Activated CD4-positive, alpha-beta T cell treated with anti-CD3 and anti-CD28 coated beads, Interleukin-10, Interleukin-2, amounts not matched to agents 100 ng/mL and 50 ng/mL, durations not matched to agents 16 hours and 8 hours (primary cell): ENCODE results near the gene CCDC78.

Experiments used
- DNase-seq: peaks from one replicate; pipeline ENCODE4 v3.0.0-alpha.2; 2020

The CCDC78 gene

DNA sequence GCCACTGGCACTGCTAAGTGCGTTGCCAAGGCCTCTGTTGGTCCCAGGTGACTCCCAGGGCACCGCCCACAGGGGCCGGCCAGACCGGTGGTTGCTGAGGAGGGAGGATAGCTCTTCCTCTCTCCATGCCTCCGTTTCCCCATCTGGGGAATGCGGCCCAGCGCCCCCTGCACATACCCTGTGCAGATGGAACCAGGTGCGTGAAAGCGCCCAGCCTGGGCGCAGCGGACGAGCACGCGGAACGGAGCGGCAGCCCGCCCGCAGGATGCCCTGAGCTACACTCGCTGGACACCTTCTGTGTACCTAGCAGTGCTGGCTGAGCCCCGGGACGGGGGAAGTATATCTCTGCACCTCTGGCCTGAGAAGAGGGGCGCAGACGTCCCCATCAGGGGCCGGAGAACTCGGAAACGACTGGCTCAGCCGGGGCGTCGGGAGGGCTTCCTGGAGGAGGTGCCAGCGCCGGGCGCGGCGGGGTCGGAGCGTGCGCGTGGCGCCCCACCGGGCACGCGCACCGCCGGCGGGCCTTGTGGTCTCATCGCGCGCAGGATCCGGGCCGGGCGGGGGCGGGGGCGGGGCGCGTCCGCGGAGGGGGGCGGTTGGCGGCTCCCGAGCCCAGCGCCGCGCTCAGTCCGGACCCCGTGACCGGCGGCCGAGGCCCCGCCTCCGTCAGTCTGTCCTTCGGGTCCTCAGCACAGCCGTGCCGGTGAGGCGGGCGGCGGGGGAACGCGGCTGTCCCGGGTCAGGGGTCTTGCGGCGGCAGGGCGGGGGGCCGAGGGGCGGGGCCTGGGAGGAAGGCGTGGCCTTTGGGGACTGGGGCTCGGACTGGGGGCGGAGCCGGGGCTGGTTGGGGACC, at the start of gene CCDC78, which contains the start of gene HAGHL:
Gene CCDC78 (minus strand): TSS at position 6 of the 853 bp plus-strand sequence. CDS start 76 bp downstream, outside the sequence.
Gene HAGHL (plus strand): TSS at position 669 of the 853 bp plus-strand sequence. CDS start 404 bp downstream, outside the sequence.
- peak; percentile 72 for DNase-seq

- no peak for DNase-seq
These were observed 49.1 kb upstream of the CCDC78 start for GRCh38 chr16:775236-775796.

DNA sequence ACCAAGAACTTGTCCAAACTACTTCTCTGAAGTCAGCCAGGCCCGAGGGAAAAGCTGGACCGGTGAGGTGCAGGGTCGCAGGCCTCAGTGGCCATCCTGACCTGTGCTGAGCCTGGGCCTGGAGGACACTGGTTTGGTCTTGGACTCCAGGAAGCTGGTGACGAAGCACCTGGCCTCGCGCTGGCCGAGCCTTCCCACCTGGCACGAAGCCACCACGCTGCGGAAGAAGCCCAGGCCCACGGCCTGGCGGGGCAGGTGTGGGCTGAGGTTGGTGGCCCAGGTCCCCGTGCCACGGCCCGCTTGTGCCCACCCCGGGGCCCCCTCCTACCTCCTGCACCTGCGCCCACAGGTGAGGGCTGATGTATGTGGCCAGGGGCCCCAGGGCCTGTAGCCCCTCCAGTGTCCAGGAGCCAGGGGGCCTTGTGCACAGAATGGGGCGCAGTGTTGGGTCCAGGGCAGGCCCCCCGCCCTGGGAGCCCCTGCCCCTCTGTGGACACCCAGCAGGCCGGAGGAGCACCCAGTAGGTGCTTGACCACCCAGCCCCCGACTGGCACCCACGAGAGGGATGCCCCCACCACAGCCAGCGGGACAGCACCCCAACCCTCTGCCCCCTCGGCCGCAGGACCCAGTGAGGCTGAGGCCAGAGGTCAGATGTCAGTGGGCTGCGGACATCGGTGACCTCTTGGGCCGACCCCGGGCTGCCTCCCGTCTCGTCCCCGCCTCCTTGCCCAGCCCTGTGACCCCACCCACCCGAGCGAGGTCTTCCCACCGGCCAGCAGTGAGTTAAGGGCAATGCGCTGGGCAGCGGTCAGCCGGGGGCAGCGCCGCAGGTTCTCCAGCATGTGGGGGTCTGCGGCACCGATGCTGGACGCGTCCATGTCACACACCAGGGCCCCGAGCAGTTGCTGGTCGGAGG, 48.1 kb upstream of the CCDC78 start:
- no peak for DNase-seq

DNA sequence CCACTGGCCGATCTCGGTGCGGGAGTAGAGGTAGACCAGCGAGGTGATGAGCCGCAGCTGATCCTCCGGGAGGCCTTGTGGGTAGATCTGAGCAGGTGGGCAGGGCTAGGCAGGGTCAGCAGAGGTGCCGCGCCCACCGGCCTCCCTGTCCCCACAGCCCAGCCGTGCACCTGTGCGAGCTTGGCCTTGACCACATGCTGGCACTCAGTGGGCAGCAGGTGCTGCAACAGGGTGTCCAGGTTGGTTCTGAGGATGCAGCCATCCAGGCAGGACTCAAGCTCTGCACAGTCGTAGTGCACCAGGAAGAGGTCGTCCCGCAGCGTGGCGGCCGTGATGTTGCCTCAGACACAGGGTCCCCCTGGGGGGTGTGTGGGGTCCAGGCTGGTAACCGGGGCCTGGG, 46.7 kb upstream of the CCDC78 start:
- no peak for DNase-seq

DNA sequence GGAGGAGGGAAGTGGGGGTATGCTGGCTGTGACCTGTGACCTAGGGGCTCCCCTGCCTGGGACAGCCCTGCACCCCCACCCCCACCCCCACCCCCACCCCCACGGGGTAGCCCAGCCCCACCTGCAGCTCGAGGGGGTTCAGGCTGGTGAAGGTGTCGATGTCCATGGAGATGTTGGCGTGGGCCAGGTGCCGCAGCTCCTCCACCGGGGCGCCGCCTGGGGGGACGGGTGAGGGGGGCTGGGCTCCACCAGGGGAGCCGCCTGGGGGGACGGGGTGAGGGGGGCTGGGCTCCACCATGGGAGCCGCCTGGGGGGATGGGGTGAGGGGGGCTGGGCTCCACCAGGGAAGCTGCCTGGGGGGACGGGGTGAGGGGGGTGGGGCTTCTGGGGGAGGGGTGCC, 44.2 kb upstream of the CCDC78 start:
- no peak for DNase-seq

- no peak for DNase-seq
These were observed 43.7 kb upstream of the CCDC78 start for GRCh38 chr16:769934-770333.

DNA sequence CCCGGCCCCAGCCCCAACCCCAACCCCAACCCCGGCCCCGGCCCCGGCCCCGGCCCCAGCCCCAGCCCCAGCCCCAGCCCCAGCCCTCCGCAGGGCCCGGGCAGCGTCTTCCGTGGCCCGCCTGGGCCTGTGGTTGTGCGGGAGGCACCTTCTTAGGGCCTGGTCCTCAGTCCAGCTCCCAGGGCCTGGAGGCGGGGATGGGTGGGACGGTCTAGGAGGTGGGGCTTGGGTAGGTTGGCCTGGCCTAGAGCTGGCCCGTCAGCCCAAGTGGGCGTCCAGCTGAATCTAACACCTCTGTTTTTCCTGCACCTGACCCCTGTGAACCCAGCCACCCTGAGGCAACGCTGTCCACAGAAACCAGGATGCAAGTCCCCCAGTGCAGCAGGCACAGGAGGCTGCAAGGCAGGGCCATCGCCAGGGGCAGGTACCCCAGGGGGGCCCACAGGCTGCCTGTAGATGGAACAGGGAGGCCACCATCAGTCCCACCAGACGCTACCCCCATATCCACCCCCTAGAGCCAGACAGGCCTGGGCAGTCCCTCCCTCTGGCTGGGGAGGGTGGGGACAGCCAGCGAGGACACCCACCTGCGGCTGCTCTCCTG, 43.0 kb upstream of the CCDC78 start:
- DNase-seq = no peak

- DNase-seq = no peak
These were observed 42.2 kb upstream of the CCDC78 start for GRCh38 chr16:768428-768827.

DNA sequence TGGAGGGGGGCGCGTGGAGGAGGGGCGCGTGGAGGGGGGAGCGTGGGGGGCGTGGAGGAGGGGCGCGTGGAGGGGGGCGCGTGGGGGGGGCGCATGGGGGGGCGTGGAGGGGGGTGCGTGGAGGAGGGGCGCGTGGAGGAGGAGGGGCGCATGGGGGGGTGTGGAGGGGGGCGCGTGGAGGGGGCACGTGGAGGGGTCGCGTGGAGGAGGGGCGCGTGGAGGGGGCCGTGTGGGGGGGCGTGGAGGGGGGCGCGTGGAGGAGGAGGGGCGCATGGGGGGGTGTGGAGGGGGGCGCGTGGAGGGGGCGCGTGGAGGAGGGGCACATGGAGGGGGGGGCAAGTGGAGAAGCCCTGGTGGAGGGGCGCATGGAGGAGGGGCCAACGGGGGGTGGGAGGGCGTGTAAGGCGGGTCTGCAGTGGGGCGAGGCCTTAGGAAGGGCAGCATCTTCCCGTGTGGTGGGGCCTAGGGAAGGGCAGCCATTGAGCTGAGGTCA, 41.5 kb upstream of the CCDC78 start:
- no peak for DNase-seq

DNA sequence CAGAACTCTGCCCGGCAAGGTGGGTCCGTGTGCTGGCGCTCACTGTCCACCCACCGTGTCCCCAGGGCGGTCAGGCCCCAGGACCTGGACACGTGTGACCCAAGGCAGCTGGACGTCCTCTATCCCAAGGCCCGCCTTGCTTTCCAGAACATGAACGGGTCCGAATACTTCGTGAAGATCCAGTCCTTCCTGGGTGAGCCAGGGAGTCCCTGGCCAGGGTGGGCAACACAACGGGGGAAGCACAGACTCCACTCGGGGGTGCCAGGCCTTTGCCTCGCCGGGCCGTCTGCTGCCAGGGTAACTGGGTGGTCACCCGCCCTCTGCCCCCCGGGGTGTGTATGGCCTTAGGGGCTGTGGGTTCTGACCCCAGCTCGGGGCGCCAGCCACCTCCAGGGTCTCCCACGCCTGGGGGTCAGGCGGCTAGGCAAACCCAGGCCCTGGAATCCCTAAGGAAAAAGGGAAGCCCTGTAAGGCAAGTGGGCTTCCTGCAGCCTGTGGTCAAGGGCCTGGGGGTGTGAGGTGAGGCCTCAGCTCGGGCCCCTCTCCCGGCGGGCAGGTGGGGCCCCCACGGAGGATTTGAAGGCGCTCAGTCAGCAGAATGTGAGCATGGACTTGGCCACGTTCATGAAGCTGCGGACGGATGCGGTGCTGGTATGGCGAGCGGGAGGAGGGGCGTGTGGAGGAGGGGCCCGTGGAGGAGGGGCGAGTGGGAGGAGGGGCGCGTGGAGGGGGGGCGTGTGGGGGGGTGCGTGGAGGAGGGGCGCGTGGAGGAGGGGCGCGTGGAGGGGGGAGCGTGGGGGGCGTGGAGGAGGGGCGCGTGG, 40.8 kb upstream of the CCDC78 start:
- no peak for DNase-seq

- no peak for DNase-seq
These were observed 40.0 kb upstream of the CCDC78 start for GRCh38 chr16:766008-766819.

GRCh38 chr16:765488-765865, 39.2 kb upstream of the CCDC78 start:
- no peak for DNase-seq

DNA sequence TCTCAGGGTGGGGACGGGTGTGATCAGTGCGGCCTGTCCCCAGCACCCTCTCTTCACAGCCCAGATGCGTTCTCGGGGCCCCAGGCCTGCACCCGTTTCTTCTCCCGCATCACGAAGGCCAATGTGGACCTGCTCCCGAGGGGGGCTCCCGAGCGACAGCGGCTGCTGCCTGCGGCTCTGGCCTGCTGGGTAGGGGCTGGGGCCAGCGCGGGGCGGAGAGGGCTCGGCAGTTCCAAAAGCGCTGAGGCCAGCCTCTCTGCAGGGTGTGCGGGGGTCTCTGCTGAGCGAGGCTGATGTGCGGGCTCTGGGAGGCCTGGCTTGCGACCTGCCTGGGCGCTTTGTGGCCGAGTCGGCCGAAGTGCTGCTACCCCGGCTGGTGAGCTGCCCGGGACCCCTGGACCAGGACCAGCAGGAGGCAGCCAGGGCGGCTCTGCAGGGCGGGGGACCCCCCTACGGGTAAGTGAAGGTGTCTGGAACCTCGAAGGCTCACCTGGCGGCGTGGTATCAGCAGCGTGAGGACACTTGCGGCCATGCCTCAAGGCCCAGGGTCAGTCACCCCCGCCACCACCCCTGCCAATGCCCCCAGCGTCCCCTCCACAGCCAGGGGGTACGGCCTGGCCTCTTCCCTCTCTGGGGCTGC, 38.7 kb upstream of the CCDC78 start:
- no peak for DNase-seq

DNA sequence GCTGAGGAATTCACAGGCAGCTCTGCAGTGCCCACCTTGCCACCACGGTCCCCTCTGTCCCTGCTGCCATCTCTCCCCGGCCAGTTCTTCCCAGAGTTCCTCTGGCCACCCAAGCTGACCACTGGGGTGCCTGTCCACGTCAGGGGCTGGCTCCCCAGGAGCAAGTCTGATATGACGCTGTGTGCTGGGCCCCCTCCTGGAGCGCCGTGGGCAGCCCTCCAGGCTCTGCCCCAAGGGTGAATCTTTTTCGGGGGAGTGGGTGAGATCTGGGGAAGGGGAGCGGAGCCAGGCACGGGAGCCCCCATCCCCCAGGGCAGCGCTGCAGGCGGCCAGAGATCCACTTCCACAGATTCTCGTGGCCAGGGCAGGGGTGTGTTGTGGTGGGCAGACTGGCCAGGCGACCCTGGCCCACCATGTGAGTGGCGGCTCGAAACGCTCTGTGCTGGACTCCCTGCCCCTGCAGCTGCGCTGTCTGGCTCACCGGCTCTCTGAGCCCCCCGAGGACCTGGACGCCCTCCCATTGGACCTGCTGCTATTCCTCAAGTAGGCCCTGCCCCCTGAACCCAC, 38.0 kb upstream of the CCDC78 start:
- DNase-seq = no peak

GRCh38 chr16:763369-764183, 37.3 kb upstream of the CCDC78 start:
- no peak for DNase-seq

GRCh38 chr16:762595-763268, 36.5 kb upstream of the CCDC78 start:
- DNase-seq = no peak

DNA sequence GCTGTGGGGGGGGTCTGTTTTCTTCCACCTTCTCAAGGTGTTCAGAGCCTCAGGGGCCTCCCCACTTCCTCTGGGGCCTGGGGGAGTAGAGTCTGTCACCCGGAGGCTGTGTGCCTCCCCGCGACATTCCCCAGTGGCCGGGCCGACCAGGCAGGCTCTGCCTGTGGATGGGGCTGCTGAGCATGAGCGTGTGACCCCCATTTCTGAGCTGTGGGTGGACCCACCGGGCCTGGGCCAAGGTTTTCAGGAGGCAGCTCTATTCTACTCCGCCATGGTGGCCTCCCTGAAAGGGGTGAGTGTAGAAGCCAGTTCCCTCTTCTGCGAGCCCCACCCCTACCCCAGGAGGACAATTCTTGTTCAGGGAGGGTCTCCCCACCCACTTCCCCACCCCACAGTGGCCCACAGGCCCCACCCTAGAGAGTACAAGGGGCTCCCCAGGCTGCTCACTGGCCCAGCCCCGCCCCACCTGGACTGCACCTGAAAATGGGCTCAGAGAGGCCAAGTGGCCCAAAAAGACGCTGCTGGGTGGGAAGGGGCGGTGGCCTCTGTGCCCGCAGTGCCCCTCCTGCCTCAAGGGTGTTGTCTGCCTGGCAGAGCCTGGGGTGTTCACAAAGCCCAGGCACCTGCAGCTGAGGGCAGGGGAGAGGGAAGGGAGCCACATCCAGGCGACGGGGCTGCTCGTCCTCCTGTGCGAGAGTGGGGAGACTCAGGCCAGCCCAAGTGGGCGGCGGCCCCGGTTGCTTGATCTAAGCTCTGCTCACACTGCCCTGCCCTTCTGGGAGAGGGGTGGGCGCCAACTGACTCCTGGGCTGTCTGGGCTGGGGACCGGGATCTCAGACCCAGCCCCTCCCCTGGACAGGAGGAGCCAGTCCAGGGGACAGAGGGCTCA, 35.6 kb upstream of the CCDC78 start:
- DNase-seq = no peak
